Hepatocyte (in vitro differentiated cells): Measurements from ENCODE around the gene KIF1C. TPM values are rescaled to one million over a fixed set of nuclear protein-coding genes. Genes with fewer than 3 reads are reported as not detected.

Experiments used
- DNase-seq: peaks from one replicate; pipeline ENCODE4 v3.0.0-alpha.2; 2016; ENCODE audit warnings: low spot score
- H2AFZ ChIP-seq: fragments of 200-600 bp; sonication (generic); 2 replicates; pipeline ENCODE4 v1.6.0; 2016; ENCODE audit warnings: antibody characterized with exemption, mild to moderate bottlenecking
- H3K27ac ChIP-seq: fragments of 200-600 bp; sonication (generic); 2 replicates; pipeline ENCODE4 v1.5.1; 2016; ENCODE audit warnings: mild to moderate bottlenecking
- H3K27me3 ChIP-seq: fragments of 200-600 bp; sonication (generic); 2 replicates; pipeline ENCODE4 v1.6.1; 2016
- H3K36me3 ChIP-seq: fragments of 200-600 bp; sonication (generic); replicated peaks from 2 replicates; pipeline ENCODE4 v1.5.1; 2016; ENCODE audit warnings: low read depth; ENCODE audit not compliant: insufficient read depth
- H3K4me1 ChIP-seq: fragments of 200-600 bp; sonication (generic); 2 replicates; pipeline ENCODE4 v1.5.1; 2016; ENCODE audit warnings: mild to moderate bottlenecking, moderate library complexity; ENCODE audit not compliant: insufficient read depth
- H3K4me2 ChIP-seq: fragments of 200-600 bp; sonication (generic); 2 replicates; pipeline ENCODE4 v1.6.0; 2016
- H3K4me3 ChIP-seq: fragments of 200-600 bp; sonication (generic); 2 replicates; pipeline ENCODE4 v1.5.1; 2016; ENCODE audit warnings: mild to moderate bottlenecking
- H3K79me2 ChIP-seq: fragments of 200-600 bp; sonication (generic); 2 replicates; pipeline ENCODE4 v1.6.0; 2017; ENCODE audit warnings: mild to moderate bottlenecking
- H3K9me2 ChIP-seq: fragments of 200-600 bp; sonication (generic); replicated peaks from 2 replicates; pipeline ENCODE4 v1.6.0; 2017; ENCODE audit warnings: mild to moderate bottlenecking; ENCODE audit not compliant: insufficient read depth
- H3K9me3 ChIP-seq: fragments of 200-600 bp; sonication (generic); 2 replicates; pipeline ENCODE4 v1.5.1; 2016; ENCODE audit warnings: low read depth, mild to moderate bottlenecking
- H4K20me1 ChIP-seq: fragments of 200-600 bp; sonication (generic); 2 replicates; pipeline ENCODE4 v1.6.0; 2016; ENCODE audit warnings: mild to moderate bottlenecking; ENCODE audit not compliant: insufficient read depth, poor library complexity, severe bottlenecking
- CTCF ChIP-seq: fragments of 200-600 bp; sonication (generic); IDR thresholded peaks from 2 replicates; pipeline ENCODE4 v1.5.1; 2016; ENCODE audit warnings: antibody characterized with exemption, mild to moderate bottlenecking; ENCODE audit not compliant: poor library complexity
- EZH2 ChIP-seq: fragments of 200-600 bp; sonication (generic); IDR thresholded peaks from 2 replicates; pipeline ENCODE4 v1.6.1; 2016; ENCODE audit warnings: antibody characterized with exemption, mild to moderate bottlenecking, borderline replicate concordance
- EZH2phosphoT487 ChIP-seq: fragments of 200-600 bp; sonication (generic); IDR thresholded peaks from one replicate; pipeline ENCODE4 v1.6.1; 2018; ENCODE audit warnings: antibody characterized with exemption, mild to moderate bottlenecking, low read depth, moderate library complexity; ENCODE audit not compliant: unreplicated experiment, severe bottlenecking
- WGBS: methylation state at CpG from one replicate; pipeline ENCODE4 v1.1.6; 2016; ENCODE audit warnings: low lambda C conversion rate; ENCODE audit errors: missing lambda C conversion rate; 5-methylcytosine and 5-hydroxymethylcytosine counted together
- polyA plus RNA-seq: library from polyadenylated mRNA; unstranded; fragments of >200 nt; fragmentation: Nextera tagmentation; extraction: Ambion mirVana; gene quantifications from 2 replicates; pipeline ENCODE4 v1.2.1, GENCODE V29; 2016
- total RNA-seq: library from RNA; depleted of rRNA; stranded (reverse); fragments of >200 nt; gene quantifications from 2 replicates; pipeline ENCODE4 v1.2.3, GENCODE V29; 2014

The KIF1C gene
- total and polyA plus RNA-seq, 2 experiments from 2014 or later, result 59.4 to 75.9 TPM

- Histone ChIP-seq H3K9me2 (no peaks in the 10 kb centered on the region), H2AFZ (peak within 1 kb of the TSS; percentile 81), H4K20me1 (no peaks in the 10 kb centered on the region), H3K79me2 (peaks cover 12% of the 10 kb centered on the region), H3K4me3 (peak within 1 kb of the TSS; percentile 73), H3K27me3 (no peaks in the 10 kb centered on the region), H3K4me2 (peak within 1 kb of the TSS; percentile 92), H3K27ac (peak within 1 kb of the TSS; percentile 84), H3K4me1 (peaks cover 10% of the 10 kb centered on the region), H3K36me3 (no peaks in the 10 kb centered on the region), H3K9me3 (no peaks in the 10 kb centered on the region)
- peak; percentile 90 for DNase-seq
- WGBS, result 2% methylated on average over 68 of the region's 78 CpGs
- TF ChIP-seq EZH2, result no peak
- peak; percentile 92 for TF ChIP-seq CTCF
- no peak for TF ChIP-seq EZH2phosphoT487
These were observed 10.6 kb upstream of the KIF1C start, which contains the start of gene CAMTA2 for GRCh38 chr17:4986951-4987766. TSS of gene CAMTA2 (minus strand) at chr17:4987675. CDS start at chr17:4986222, 1,453 bp downstream.

GRCh38 chr17:4987767-4988567 lies 9.8 kb upstream of the KIF1C start:
- 24% methylated on average over 28 of the region's 30 CpGs for whole genome bisulfite sequencing
- Histone ChIP-seq H4K20me1 (no peaks in the 10 kb centered on the region), H3K27me3 (no peaks in the 10 kb centered on the region), H3K4me2 (peak overlapping the region; percentile 92), H3K9me3 (no peaks in the 10 kb centered on the region), H3K79me2 (peaks cover 12% of the 10 kb centered on the region), H3K4me1 (peaks cover 10% of the 10 kb centered on the region), H2AFZ (peak overlapping the region; percentile 81), H3K36me3 (no peaks in the 10 kb centered on the region), H3K9me2 (no peaks in the 10 kb centered on the region), H3K4me3 (peak overlapping the region; percentile 73), H3K27ac (peak overlapping the region; percentile 84)
- TF ChIP-seq EZH2, result no peak
- TF ChIP-seq CTCF, result no peak
- TF ChIP-seq EZH2phosphoT487, result no peak
- no peak for DNase-seq

- H3K9me3 ChIP-seq, result no peaks in the 10 kb centered on the region
- H3K36me3 ChIP-seq, result no peaks in the 10 kb centered on the region
- H3K4me3 ChIP-seq, result no peak overlapping the region
- peaks cover 11% of the 10 kb centered on the region for H3K79me2 ChIP-seq
- no peaks in the 10 kb centered on the region for H3K27me3 ChIP-seq
- H3K4me2 ChIP-seq, result no peak overlapping the region
- H4K20me1 ChIP-seq, result no peaks in the 10 kb centered on the region
- no peak for DNase-seq
- no peaks in the 10 kb centered on the region for H3K9me2 ChIP-seq
- TF ChIP-seq EZH2phosphoT487, result no peak
- TF ChIP-seq CTCF, result no peak
- no peak for TF ChIP-seq EZH2
- H2AFZ ChIP-seq, result no peak overlapping the region
- peaks cover 5% of the 10 kb centered on the region for H3K4me1 ChIP-seq
- no peak overlapping the region for H3K27ac ChIP-seq
- 86% methylated on average over 6 of the region's 6 CpGs for WGBS
These were observed 3.6 kb upstream of the KIF1C start for GRCh38 chr17:4994081-4994595.
